Pons (tissue), 1 donor: Measurements from ENCODE around the gene BRMS1.
"Not testable (repeated sequence)": the region's sequence is repeated elsewhere in the genome, so short reads cannot be mapped to it uniquely, and the experiment has no call there.

Source experiments
- DNase-seq: peaks from one replicate; pipeline ENCODE4 v3.0.0-alpha.2; 2016; ENCODE audit warnings: low spot score

Gene BRMS1, protein sequence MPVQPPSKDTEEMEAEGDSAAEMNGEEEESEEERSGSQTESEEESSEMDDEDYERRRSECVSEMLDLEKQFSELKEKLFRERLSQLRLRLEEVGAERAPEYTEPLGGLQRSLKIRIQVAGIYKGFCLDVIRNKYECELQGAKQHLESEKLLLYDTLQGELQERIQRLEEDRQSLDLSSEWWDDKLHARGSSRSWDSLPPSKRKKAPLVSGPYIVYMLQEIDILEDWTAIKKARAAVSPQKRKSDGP

DNA sequence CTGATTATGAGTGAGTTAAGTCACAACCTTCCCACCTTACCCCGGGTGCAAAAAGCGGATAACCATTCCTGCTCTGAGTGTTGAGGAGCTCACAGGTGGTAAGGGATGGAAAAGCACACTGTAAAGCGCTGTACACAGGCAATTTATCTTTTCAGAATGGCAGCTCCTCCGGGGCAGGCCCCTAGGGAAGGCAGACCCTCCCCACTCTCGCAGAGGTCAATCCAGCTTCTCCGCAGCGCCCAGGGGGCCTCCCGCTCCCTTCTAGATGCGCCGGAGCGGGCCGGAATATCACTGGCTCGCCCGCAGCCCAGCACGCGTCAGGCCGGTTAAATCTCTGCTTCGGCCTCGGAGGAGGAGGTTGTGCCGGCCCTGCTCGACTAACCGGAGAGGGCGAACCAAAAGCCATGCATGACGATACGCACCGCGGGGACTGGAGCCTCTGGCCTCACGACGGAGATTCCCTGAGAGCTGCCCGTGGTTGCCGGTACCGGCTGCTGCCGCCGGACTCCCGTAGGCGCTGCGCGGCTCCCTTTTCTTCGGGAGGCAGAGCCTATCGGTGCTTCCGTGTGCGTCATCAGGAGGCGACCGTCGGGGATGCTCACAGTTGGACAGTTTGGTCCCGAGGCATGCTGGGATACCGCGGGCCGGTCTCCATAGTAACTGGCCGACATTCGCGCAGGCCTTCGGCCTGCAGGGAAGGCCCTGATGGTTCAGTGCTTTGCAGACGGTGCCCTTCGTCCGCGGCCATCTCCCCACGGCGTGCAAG, at the start of gene BRMS1:
TSS of gene BRMS1 (minus strand) at position 555 of the 766 bp plus-strand sequence. CDS start 2,870 bp downstream, outside the sequence.
- peak; percentile 95 for DNase-seq

DNA sequence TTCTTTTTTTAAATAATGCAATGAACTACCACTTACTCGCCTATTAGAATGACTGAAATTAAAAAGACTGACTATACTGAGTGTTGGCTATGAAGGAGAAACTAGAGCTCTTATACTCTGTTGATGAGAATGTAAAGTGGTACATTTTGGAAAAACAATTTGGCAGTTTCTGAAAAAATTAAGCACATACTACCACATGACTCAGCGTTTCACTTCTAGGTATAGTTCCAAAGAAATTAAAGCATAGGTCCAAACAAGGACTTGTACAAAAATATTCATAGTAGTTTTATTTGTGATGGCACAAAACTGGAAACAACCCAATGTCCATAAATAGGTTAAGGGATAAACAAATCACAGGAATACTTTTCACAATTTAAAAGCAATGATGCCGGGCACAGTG, 49.0 kb upstream of the BRMS1 start:
- DNase-seq = no peak

DNA sequence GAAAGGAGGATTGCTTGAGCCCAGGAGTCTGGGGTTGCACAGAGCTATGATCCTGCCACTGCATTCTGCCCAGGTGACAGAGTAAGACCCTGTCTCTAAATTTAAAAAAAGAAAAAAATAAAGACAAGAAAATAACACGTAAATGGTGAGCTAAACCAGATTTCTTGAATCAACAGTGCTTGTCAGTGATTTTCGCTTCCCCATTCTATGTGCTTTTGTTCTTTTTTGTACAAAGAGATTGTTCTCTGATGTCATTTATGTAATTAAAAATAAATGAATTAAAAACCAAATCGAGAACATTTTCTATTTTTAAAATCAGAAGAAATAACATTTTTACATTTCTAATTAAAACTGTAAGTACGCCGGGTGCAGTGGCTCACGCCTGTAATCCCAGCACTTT, 46.4 kb upstream of the BRMS1 start:
- no peak for DNase-seq

DNA sequence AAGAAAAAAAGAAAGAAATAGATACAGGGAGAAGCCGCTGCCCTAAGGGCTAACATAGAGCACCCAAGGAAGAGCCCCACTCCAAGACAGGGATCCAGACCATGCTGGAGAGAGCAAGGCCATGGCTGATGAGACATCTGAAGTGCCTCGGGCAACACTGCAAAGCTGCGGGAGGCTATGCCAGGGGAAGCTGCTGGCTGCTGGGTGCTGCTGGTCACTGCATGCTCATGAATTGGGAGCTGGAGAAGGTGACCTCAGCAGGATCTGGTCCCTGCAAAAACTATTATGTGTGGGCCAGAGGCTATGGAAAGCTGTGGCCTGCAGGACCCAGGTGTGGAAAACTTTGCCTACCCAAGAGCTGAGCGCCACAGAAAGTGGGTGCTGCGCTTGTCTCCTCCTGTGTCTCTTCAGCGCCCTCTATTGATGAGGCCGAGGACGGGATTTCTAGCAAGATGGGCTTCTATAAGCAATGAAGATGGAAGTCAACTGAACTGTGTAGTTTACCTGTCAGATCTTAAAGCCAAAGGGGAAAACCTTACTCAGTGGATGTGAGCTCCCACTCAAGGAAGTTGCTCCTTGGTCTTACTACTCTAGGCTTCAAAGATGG, 44.0 kb upstream of the BRMS1 start:
- DNase-seq = peak; percentile 59

DNA sequence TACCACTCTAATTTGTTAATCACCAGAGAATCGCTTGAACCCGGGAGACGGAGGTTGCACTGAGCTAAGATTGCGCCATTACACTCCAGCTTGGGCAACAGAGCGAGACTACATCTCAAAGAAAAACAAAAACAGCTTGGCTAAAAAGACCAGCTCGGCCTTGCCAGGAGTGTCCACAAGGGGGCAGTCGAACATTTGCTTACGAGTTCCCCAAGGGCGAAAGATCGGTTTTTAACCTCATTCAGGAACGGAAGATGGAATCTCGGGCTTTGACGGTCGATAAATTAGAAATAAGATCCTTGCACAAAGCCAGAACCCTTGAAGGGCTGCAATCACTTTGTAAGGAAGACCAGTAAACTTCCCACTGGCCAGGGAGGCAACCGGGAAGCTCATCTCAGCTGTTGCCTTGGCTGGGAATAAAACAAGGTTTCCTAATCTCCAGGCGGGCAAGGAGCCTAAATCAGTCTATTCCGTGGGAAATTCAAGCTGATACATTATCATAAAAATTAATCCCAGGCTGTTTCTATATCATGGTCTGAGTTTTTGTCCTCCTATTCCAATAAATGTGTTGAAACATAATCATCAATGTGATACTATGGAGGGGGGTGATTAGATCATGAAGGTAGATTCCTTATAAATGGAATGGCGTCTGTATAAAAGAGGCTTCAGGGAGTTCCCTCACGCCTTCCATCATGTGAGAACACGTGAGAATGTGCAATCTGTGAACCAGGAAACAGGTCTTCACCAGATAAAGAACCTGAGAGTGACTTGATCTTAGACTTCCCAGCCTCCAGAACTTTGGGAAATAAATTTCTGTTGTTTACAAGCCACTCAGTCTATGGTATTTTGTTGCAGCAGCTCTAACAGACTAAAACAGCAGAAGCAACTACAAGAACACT, 41.5 kb upstream of the BRMS1 start:
- DNase-seq = peak; percentile 82

DNA sequence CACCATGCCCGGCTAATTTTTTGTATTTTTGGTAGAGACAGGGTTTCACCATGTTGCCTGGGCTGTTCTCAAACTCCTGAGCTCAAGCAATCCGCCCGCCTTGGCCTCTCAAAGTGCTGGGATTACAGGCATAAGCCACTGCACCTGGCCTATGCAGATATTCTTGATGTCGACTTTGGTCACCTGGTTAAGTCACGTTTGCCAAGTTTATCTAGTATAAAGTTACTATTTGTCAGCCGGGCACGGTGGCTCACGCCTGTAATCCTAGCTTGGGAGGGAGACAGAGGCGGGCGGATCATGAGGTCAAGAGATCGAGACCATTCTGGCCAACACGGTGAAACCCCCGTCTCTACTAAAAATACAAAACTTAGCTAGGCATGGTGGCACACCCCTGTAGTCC, 39.4 kb upstream of the BRMS1 start:
- DNase-seq = not testable (repeated sequence)

DNA sequence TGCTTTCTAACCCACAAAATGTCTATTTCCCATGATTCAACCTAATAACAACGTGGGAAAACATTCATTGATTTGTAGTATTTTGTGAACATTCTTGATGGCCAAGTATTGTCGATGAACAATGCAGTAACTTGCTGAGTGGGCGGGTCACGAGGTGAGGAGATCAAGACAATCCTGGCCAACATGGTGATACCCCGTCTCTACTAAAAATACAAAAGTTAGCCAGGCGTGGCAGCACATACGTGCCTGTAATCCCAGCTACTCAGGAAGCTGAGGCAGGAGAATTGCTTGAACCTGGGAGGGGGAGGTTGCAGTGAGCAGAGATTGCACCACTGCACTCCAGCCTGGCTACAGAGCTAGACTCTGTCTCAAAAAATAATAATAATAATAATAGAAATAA, 35.4 kb upstream of the BRMS1 start:
- not testable (repeated sequence) for DNase-seq

DNA sequence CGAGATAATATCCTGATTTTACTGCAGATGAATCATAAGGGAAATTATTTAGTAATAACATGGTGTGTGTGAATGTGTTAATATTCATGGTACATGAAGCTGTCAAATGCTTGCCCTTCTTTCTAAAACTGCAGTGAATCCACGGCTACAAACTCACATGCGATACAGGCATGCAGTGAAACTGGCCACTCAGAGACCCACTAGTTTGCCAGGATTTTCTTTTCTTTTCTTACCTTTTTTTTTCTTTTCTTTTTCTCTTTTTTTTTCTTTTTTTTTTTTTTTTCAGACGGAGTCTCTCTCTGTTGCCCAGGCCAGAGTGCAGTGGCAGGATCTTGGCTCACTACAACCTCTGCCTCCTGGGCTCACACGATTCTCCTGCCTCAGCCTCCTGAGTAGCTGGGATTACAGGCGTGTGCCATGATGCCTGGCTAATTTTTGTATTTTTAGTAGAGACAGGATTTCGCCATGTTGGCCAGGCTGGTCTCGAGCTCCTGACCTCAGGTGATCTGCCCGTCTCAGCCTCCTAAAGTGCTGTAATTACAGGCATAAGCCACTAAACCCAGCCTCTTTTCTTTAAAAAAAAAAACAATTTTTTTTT, 28.9 kb upstream of the BRMS1 start:
- not testable (repeated sequence) for DNase-seq

DNA sequence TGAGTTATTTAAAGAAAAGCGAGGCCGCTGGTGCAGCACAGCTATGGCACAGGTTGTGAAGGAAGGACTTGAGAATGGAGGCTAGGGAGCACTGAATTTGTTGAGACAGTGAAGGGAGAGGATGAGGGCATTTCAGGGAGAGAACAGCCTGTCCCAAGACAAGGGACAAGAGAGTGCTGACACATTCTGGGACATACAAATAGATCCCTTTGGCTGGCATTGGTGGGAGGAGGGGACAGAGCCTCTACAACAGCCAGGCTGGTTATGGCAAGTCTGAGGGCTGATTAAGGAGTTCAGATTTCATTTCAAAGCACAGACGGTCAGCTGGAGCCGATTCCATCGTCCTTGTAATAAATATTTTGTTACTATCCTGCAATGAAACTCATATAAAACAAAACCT, 28.4 kb upstream of the BRMS1 start:
- peak; percentile 51 for DNase-seq

DNA sequence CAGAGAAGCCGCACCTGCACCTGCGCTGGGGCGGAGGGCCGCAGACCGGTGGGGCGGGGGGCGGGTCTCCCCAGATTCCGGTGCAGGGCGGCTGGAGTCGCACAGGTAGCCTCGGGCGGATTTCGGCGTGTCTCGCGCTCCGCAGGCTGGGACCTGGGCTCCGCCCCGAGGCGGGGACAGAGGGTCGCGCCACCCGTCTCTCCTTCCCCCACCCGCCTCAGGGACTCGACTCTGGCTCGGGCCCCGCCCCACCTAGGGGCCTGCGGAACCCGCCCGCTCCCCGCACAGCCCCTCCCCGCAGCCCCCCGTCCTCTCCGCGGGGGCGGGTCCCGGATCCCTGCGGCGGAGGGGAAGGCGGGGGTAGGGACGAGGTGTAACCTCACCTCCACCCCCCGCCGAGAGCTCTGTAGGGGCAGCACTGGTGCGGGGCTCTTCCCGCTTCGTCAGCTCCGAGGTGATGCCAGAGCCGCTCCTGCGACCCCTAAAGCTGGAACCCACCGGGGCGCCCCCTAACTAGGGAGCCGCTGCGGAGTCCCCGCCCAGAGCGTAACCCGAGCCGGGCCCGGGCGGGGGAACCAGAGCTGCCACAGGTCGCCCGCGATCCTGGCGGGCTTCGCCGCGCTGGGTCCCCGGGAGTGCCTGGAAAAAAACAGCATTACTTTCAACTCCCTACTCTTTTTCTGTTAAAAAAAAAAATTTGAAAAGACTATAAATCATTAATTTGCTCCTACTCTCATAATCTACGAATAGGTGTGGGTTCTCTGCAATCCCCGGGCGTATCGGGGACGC, 26.9 kb upstream of the BRMS1 start, which contains the start of gene SLC29A2:
TSS of gene SLC29A2 (minus strand) at position 134 of the 789 bp plus-strand sequence. CDS start 169 bp downstream, outside the sequence.
- no peak for DNase-seq

DNA sequence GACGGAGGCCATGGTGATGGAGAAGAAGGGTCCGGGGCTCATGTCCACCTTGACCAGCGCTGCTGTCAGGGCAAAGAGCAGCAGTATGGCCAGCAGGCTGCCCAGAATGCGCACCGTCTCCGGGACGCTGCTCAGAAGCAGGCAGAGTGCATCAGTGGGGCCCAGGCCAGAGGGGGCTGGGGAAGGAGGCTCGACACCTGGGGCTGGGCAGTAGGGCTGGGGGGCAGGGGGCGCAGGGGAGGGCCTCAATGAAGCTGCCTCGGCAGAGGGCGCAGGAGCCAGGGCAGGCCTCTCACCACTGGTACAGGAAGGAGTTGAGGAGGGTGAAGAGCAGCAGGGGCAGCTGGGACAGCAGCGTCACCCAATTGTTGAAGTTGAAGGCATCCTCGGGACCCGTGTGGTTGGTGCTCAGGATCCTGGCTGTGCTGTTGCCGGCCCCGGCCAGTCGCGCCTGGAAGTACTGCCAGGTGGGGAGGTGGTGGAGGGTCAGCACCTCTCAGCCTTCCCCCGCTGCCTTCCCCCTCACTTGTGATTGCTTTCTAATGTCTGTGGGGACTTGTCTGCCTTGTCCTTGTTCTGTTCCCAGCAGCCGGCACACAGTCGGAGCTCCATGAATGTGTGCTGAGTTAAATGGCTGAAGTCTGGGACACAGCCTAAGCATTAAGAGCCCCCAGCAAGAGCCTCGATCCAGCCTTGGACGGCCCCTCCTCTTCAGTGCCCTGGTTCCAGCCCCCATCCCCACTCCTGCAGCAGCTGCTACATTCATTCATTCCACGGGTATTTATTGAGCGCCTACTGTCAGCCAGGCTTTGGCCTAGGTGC, 24.4 kb upstream of the BRMS1 start:
- no peak for DNase-seq

DNA sequence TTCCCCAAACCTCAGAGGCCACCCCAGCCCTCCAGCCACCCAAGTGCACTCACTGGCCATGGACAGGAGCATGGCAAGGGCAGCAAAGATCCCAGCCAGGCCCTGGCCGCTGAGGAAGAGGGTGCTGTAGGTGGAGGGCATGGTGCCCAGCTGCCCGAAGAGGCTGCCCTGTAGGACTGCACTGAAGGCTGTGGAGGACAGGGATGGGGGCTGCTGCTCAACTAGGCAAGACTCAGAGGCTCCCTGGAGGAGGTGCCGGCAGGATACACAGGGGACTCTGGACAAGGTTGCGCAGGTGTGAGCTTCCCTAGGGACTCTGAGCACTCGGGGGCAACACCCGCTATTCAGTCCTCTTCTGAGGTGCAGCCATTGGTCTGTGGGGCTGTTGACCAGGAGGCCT, 23.6 kb upstream of the BRMS1 start:
- DNase-seq = no peak

DNA sequence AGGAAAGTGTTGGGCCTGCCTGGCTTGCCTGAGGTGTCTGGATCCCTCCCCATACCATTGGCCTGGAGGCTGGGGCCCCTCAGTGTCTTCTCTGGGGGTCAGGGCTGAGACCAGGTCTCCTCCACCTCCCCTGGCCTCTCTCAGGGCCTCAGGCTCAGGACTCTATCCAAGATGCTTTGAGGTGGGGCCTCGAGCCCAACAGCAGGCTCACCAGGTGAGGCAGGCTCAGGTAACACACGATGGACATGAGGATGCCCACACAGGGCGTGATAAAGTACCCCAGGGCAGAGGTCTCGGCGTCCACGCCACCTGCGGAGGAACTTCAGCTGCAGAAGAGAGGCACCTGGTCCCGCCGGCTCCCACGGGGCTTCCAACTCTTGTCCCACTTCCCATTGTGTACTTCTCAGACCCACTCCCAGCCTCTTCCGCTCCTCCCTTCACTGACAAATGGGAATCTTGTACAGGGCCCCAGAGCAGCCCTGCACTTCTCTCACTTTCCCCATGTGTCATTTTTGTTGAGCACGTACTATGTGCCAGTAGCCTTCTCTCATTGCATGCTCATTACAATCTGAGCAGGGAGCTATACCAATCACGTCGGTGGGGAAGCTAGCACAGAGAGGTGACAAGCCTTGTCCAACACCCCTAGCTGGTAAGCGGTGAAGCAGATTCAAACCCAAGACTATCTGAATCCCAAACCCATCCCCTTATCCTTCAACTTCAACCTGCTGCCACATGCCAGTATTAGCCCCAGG, 22.8 kb upstream of the BRMS1 start:
- DNase-seq = no peak

DNA sequence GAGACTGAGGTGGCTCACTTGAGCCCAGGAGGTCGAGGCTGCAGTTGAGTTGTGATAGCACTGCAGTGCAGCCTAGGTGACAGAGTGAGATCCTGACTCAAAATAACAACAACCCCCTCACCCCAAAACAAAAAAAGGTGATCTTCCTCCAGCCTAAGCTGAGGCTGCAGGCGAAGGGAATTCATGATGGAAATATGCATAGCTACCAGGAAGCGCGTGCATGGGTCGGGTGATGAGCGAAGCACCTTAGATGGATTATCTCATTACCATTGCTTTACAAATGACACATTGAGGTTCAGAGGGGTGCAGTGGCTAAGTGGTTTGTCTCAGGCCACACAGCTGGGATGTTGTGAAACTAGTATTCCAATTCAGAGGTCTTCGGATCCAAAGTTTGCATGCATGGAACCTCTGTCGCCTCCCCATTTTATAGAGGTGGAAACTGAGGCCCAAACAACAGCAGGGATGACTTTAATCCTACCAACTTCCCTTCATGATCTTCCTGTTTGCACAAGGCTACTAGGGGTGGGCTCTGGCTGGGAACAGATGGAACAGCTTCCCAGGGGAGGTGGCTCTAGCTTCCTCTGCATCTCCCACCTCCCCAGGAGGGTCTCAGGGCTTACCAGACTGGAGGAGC, 22.1 kb upstream of the BRMS1 start:
- DNase-seq = no peak

DNA sequence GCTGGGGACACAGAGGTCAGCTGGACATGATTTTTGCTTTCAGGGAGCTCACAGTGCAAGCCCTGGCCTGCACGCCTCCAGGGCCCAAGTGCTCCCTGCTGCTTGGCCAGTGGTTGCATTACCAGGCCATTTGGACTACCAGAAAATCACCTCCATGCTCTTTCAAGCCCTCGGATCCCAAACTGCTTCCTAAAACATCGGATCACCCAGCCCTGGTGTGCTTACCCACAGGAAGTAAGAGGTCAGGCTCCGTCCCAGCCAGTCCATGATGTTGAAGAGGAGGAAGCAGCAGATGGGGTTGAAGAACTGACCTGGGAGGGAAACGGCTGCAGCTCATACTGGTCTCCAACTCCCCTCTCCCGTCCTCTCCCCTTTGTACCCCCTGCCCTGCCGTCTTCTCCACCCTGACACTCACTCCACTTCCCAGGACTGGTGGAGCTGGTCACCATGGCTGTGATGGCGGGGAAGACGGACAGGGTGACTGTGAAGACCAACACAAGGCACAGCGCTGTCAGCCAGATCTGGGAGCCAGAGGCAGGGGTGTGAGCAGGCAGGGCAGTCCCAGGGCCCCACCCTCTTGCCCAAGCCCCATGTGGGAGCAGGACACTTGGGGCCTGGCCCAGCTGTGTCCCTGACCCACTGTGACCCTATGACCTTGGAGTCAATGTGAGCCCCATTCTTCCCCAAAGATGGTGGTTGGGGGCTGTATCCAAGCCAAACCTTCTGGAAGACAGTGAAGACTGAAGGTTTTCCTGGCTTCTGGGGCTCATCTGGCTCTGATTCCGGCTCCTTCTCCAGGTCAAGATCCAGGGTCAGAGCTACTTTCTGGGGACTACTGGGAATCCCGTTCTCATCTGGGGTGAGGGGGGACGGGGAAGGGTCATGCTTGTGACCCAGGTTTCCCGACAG, 21.1 kb upstream of the BRMS1 start:
- DNase-seq = no peak

DNA sequence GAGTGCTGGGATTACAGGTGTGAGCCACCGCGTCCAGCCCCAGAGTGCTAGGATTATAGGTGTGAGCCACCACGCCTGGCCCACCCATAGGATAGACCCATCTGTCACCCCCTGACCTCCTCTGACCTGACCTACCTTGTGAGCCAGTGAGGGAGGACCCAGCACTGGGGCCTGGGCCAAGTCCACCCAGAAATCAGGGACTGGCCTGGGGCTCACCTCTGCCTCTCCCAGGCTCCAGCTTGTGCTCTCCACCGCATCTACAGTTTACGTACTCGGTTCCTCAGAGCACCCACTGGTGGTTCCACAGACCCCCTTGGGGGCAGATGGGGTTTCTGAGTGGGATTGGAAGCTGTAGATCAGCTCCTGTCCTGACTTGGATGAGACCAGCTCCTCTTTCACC, 20.3 kb upstream of the BRMS1 start:
- no peak for DNase-seq

DNA sequence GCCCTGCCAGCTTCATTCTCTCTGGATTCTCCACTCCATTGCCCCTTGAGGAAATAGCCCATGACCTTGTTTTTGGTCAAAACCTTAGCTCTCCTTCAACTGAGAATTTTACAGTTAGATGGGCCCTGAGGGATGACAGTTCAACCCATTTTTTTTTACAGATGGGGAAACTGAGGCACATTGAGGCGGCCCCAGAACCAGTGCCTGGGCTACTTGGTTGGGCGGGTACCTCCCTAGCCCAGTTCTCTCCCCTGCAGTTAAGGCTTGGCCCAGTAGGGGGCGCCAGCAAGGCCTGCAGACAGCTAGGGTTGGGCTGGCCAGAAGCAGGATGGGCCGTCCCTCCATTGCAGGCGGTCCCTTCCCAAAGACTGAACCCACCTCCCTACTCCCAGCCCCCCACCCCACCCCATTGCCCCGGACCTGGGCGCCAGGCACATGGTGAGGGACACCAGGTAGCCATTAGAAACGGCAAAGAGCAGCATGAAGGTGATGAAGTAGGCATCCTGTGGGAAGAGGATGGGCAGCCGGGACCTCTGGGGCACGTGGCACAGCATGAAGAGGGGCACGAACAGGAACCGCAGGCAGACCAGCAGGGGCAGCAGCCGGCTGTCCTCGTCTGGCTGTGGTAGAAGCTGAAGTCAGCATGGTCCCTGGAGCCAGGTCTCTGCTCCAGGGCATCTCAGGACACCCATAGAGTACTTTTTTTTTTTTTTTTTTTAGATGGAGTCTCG, 19.1 kb upstream of the BRMS1 start:
- no peak for DNase-seq
